PC-3 (cell line): ENCODE results near the gene ATAD3B. TPM values are rescaled to one million over a fixed set of nuclear protein-coding genes. Genes with fewer than 3 reads are reported as not detected.

Experiments
- ATAC-seq: fragments of 200-7000 bp; cut with Tn5 transposase; 2 replicates; pipeline ENCODE4 v1.9.1; 2020; ENCODE audit warnings: mild to moderate bottlenecking, moderate library complexity
- BruUV-seq: library from RNA; stranded (reverse); fragments of 400-500 nt; replicated peaks from 2 replicates; lab custom pipeline; 2021; lab: Mats Ljungman, UMichigan
- CTCF ChIA-PET: fragments of 300-600 bp; sonication (Branson Sonifier 250); formaldehyde crosslinking; loops from one replicate; lab custom pipeline; 2022; ENCODE audit warnings: antibody characterized with exemption; lab: Charles Lee
- POLR2A ChIA-PET: fragments of 300-600 bp; sonication (Branson Sonifier 250); formaldehyde crosslinking; loops from one replicate; lab custom pipeline; 2022; ENCODE audit warnings: antibody characterized with exemption; ENCODE audit not compliant: unreplicated experiment; lab: Charles Lee
- DNase-seq: peaks from one replicate; pipeline ENCODE4 v3.0.0-alpha.2; 2015
- H2AFZ ChIP-seq: fragments of 300-600 bp; sonication (generic); 2 replicates; pipeline ENCODE4 v1.6.0; 2016; ENCODE audit warnings: antibody characterized with exemption, low read length
- H3F3A ChIP-seq: fragments of 300-600 bp; sonication (generic); one replicate; pipeline ENCODE4 v1.6.0; 2017; ENCODE audit warnings: antibody characterized with exemption, low read length, control low read depth, mild to moderate bottlenecking; ENCODE audit not compliant: unreplicated experiment
- H3K27ac ChIP-seq: fragments of 300-600 bp; sonication (generic); 2 replicates; pipeline ENCODE4 v1.5.1; 2016; ENCODE audit warnings: mild to moderate bottlenecking, low read length
- H3K27me3 ChIP-seq: fragments of 300-600 bp; sonication (generic); 2 replicates; pipeline ENCODE4 v1.6.1; 2016; ENCODE audit warnings: low read length, mixed read lengths
- H3K36me3 ChIP-seq: fragments of 300-600 bp; sonication (generic); 2 replicates; pipeline ENCODE4 v1.6.1; 2016; ENCODE audit warnings: low read depth, mixed run types, low read length, mixed read lengths
- H3K4me1 ChIP-seq: fragments of 300-600 bp; sonication (generic); 2 replicates; pipeline ENCODE4 v1.5.1; 2016; ENCODE audit warnings: low read length; ENCODE audit not compliant: insufficient read depth
- H3K4me2 ChIP-seq: fragments of 300-600 bp; sonication (generic); 2 replicates; pipeline ENCODE4 v1.6.0; 2016; ENCODE audit warnings: low read length
- H3K4me3 ChIP-seq: fragments of 300-600 bp; sonication (generic); 2 replicates; pipeline ENCODE4 v1.5.1; 2016; ENCODE audit warnings: mild to moderate bottlenecking, low read length, mixed read lengths
- H3K79me2 ChIP-seq: fragments of 300-600 bp; sonication (generic); 2 replicates; pipeline ENCODE4 v1.6.1; 2017; ENCODE audit warnings: low read length, mixed read lengths
- H3K9ac ChIP-seq: fragments of 300-600 bp; sonication (generic); 2 replicates; pipeline ENCODE4 v1.6.0; 2016; ENCODE audit warnings: mild to moderate bottlenecking, low read length
- H3K9me2 ChIP-seq: fragments of 300-600 bp; sonication (generic); replicated peaks from 2 replicates; pipeline ENCODE4 v1.6.1; 2016; ENCODE audit warnings: mixed run types, low read length, mixed read lengths
- H3K9me3 ChIP-seq: fragments of 300-600 bp; sonication (generic); 2 replicates; pipeline ENCODE4 v1.6.1; 2016; ENCODE audit warnings: low read length, mixed read lengths
- H4K20me1 ChIP-seq: fragments of 300-600 bp; sonication (generic); 2 replicates; pipeline ENCODE4 v1.6.1; 2016; ENCODE audit warnings: low read length, mixed read lengths
- CTCF ChIP-seq: fragments of 300-600 bp; sonication (generic); conservative IDR thresholded peaks from 2 replicates; pipeline ENCODE4 v1.5.1; 2017; ENCODE audit warnings: antibody characterized with exemption, low read depth, mild to moderate bottlenecking, low read length
- EZH2 ChIP-seq: fragments of 300-600 bp; sonication (generic); IDR thresholded peaks from one replicate; pipeline ENCODE4 v1.6.1; 2017; ENCODE audit warnings: antibody characterized with exemption, mild to moderate bottlenecking, low read length; ENCODE audit not compliant: unreplicated experiment
- EZH2phosphoT487 ChIP-seq: fragments of 300-600 bp; sonication (generic); IDR thresholded peaks from 2 replicates; pipeline ENCODE4 v1.6.1; 2018; ENCODE audit warnings: mild to moderate bottlenecking, antibody characterized with exemption, low read length, borderline replicate concordance
- intact Hi-C: fragments of 100-400 bp; cut with micrococcal nuclease; formaldehyde crosslinking; loops from 2 replicates; pipeline ENCODE4 v1.9.0; 2023
- total RNA-seq: library from RNA; depleted of rRNA; stranded (reverse); fragments of >200 nt; gene quantifications from 2 replicates; pipeline ENCODE4 v1.2.3, GENCODE V29; 2014

Gene ATAD3B
- total RNA-seq, 1 experiment from 2014 or later, result 140 TPM

DNA sequence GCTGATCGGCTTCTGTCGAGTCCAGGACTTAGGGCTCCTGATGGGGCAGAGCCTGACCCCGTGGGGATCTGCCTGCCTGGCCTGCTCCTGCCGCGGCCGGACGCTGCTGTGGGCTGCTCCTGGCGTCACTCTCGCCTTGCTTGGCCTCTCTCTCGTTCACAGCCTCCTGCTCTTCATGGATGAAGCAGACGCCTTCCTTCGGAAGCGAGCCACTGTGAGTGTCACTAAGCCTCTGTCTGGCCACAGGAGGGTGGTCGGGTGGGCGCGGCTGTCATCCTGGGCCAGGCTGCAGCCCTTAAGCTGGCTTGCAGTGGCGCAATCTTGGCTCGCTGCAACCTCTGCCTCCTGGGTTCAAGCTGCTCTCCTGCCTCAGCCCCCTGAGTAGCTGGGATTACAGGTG lies 16.1 kb downstream of the ATAD3B start:
- TF ChIP-seq CTCF, result no peak
- no peak for TF ChIP-seq EZH2
- TF ChIP-seq EZH2phosphoT487, result no peak
- ATAC-seq (no peak), DNase-seq (no peak)
- Histone ChIP-seq H3K4me3 (no peak overlapping the region), H2AFZ (no peak overlapping the region), H3K9me2 (no peaks in the 10 kb centered on the region), H3K9ac (no peak overlapping the region), H3K4me2 (no peak overlapping the region), H3K27me3 (no peaks in the 10 kb centered on the region), H3K27ac (no peak overlapping the region), H3K36me3 (peaks cover 75% of the 10 kb centered on the region), H3F3A (no peaks in the 10 kb centered on the region), H3K9me3 (no peaks in the 10 kb centered on the region), H3K79me2 (no peaks in the 10 kb centered on the region; the same call in 1 of the 2 replicates), H4K20me1 (no peaks in the 10 kb centered on the region), H3K4me1 (no peaks in the 10 kb centered on the region)
- intact Hi-C loops, result no loop called here
- BruUV-seq, result no TSS peak
- CTCF ChIA-PET, result no interaction called here
- POLR2A ChIA-PET, result no interaction called here

DNA sequence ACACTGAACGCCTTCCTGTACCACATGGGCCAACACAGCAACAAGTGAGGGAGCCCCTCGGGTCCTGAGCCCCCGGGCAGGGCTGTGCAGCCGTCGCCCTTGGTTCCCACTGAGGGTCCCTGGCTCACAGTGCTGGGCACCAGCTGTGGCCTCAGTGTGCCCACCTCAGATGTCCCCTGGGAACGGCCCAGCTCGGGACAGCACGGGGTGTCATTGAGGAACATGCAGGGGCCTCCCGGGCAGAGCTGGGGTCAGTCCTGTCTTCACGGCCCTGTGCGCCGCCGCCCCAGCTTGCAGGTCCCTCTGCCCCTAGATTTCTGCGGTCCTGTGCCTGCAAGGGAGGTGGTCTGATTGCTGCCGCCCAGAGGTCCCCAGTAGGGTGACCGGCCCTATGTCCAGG lies 17.7 kb downstream of the ATAD3B start:
- H3K36me3 ChIP-seq, result peaks cover 73% of the 10 kb centered on the region
- H3K9me3 ChIP-seq, result no peaks in the 10 kb centered on the region
- intact Hi-C loops, result no loop called here
- no peaks in the 10 kb centered on the region for H4K20me1 ChIP-seq
- no TSS peak for BruUV-seq
- ChIA-PET CTCF (no interaction called here), POLR2A (no interaction called here)
- H3K27ac ChIP-seq, result no peak overlapping the region
- H3K4me3 ChIP-seq, result no peak overlapping the region
- no peaks in the 10 kb centered on the region for H3K9me2 ChIP-seq
- H3K4me1 ChIP-seq, result no peaks in the 10 kb centered on the region
- DNase-seq, result no peak
- H3K27me3 ChIP-seq, result no peaks in the 10 kb centered on the region
- no peak overlapping the region for H2AFZ ChIP-seq
- H3F3A ChIP-seq, result no peaks in the 10 kb centered on the region
- H3K9ac ChIP-seq, result no peak overlapping the region
- ATAC-seq, result no peak
- TF ChIP-seq EZH2phosphoT487 (no peak), EZH2 (no peak), CTCF (no peak)
- no peaks in the 10 kb centered on the region; the same call in 1 of the 2 replicates for H3K79me2 ChIP-seq
- no peak overlapping the region for H3K4me2 ChIP-seq

DNA sequence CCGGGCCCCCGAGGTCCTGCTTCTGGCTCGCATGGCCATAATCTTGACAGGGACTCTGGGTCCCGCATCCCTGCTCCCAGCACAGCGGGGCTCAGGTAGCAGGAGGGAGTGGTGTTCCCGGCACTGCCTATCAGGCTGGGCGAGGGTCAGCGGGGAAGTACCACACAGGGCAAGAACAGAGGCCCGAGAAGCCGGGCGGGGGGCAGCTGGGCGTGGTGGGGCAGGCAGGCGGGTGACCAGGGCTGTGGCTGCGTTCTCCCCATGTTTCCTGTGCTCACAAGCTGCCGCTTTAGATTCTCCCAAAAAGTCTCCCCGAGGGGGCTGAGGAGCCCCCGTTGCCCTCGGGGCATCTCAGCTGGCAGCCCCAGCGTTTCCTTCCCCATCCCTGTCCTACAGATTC lies 18.3 kb downstream of the ATAD3B start:
- CTCF ChIA-PET, result no interaction called here
- no peak overlapping the region for H2AFZ ChIP-seq

More for the DNA sequence above, 18.3 kb downstream of the ATAD3B start:
- no peaks in the 10 kb centered on the region for H3K9me3 ChIP-seq
- intact Hi-C loops, result no loop called here
- H3K4me3 ChIP-seq, result no peak overlapping the region
- H3K79me2 ChIP-seq, result no peaks in the 10 kb centered on the region; the same call in 1 of the 2 replicates
- H3K4me1 ChIP-seq, result no peaks in the 10 kb centered on the region
- no peaks in the 10 kb centered on the region for H3F3A ChIP-seq
- peaks cover 72% of the 10 kb centered on the region for H3K36me3 ChIP-seq
- no TSS peak for BruUV-seq
- H3K4me2 ChIP-seq, result no peak overlapping the region
- POLR2A ChIA-PET, result no interaction called here
- H3K9ac ChIP-seq, result no peak overlapping the region
- DNase-seq (no peak), ATAC-seq (no peak)
- H3K27me3 ChIP-seq, result no peaks in the 10 kb centered on the region
- no peaks in the 10 kb centered on the region for H4K20me1 ChIP-seq
- no peak overlapping the region for H3K27ac ChIP-seq
- H3K9me2 ChIP-seq, result no peaks in the 10 kb centered on the region
- TF ChIP-seq EZH2phosphoT487 (no peak), EZH2 (no peak), CTCF (no peak)
